H9 (cell line): ENCODE results near the gene TIMM10B. TPM values are rescaled to one million over a fixed set of nuclear protein-coding genes. Genes with fewer than 3 reads are reported as not detected.

Experiments used
- DNase-seq: peaks from one replicate; pipeline ENCODE4 v3.0.0-alpha.2; 2017
- H2AFZ ChIP-seq: one replicate; pipeline ENCODE4 v1.6.1; 2013; ENCODE audit warnings: mild to moderate bottlenecking, low read length, control low read depth, moderate library complexity
- H2AK5ac ChIP-seq: 2 replicates; pipeline ENCODE4 v1.6.1; 2013; ENCODE audit warnings: low read length, control low read depth, mixed read lengths; ENCODE audit not compliant: insufficient read length
- H2BK120ac ChIP-seq: one replicate; pipeline ENCODE4 v1.6.1; 2013; ENCODE audit warnings: low read depth, mild to moderate bottlenecking, low read length, control low read depth, inconsistent platforms; ENCODE audit not compliant: poor library complexity, severe bottlenecking
- H2BK12ac ChIP-seq: 2 replicates; pipeline ENCODE4 v1.6.1; 2013; ENCODE audit warnings: low read length, control low read depth, mixed read lengths, low read depth; ENCODE audit not compliant: insufficient read length
- H2BK15ac ChIP-seq: 2 replicates; pipeline ENCODE4 v1.6.1; 2013; ENCODE audit warnings: low read depth, low read length, control low read depth
- H2BK20ac ChIP-seq: one replicate; pipeline ENCODE4 v1.6.1; 2013; ENCODE audit warnings: low read depth, mild to moderate bottlenecking, low read length, control low read depth, inconsistent platforms; ENCODE audit not compliant: poor library complexity, severe bottlenecking
- H2BK5ac ChIP-seq: 2 replicates; pipeline ENCODE4 v1.6.1; 2013; ENCODE audit warnings: low read length, control low read depth, mixed read lengths; ENCODE audit not compliant: insufficient read length
- H3K14ac ChIP-seq: 2 replicates; pipeline ENCODE4 v1.6.1; 2013; ENCODE audit warnings: low read length, control low read depth; ENCODE audit not compliant: insufficient read depth
- H3K18ac ChIP-seq: 2 replicates; pipeline ENCODE4 v1.6.1; 2013; ENCODE audit warnings: low read depth, mild to moderate bottlenecking, mixed read lengths, low read length, control low read depth; ENCODE audit not compliant: insufficient read length
- H3K23ac ChIP-seq: 2 replicates; pipeline ENCODE4 v1.6.1; 2013; ENCODE audit warnings: low read length, control low read depth, mixed read lengths, low read depth; ENCODE audit not compliant: insufficient read length
- H3K23me2 ChIP-seq: 2 replicates; pipeline ENCODE4 v1.6.1; 2013; ENCODE audit warnings: low read depth, mild to moderate bottlenecking, mixed read lengths, low read length, control low read depth; ENCODE audit not compliant: insufficient read length, poor library complexity, severe bottlenecking
- H3K27ac ChIP-seq: 2 replicates; pipeline ENCODE4 v1.5.1; 2013; ENCODE audit warnings: low read length, control low read depth, mixed read lengths, low read depth; ENCODE audit not compliant: insufficient read length
- H3K27me3 ChIP-seq: 2 replicates; pipeline ENCODE4 v1.6.1; 2013; ENCODE audit warnings: low read length, control low read depth, inconsistent platforms; ENCODE audit not compliant: insufficient read depth
- H3K4ac ChIP-seq: 2 replicates; pipeline ENCODE4 v1.6.1; 2013; ENCODE audit warnings: low read depth, mild to moderate bottlenecking, control low read depth, inconsistent platforms, low read length, moderate library complexity
- H3K4me1 ChIP-seq: 2 replicates; pipeline ENCODE4 v1.6.1; 2013; ENCODE audit warnings: low read length, control low read depth, inconsistent platforms; ENCODE audit not compliant: insufficient read depth
- H3K4me2 ChIP-seq: 2 replicates; pipeline ENCODE4 v1.6.1; 2013; ENCODE audit warnings: low read length, control low read depth, mixed read lengths; ENCODE audit not compliant: insufficient read length, insufficient read depth
- H3K56ac ChIP-seq: 2 replicates; pipeline ENCODE4 v1.6.1; 2013; ENCODE audit warnings: low read depth, mild to moderate bottlenecking, mixed read lengths, low read length, control low read depth; ENCODE audit not compliant: insufficient read length
- H3K79me1 ChIP-seq: 2 replicates; pipeline ENCODE4 v1.6.1; 2013; ENCODE audit warnings: low read depth, mild to moderate bottlenecking, moderate library complexity, low read length, control low read depth, inconsistent platforms; ENCODE audit not compliant: insufficient read depth, poor library complexity, severe bottlenecking
- H3K79me2 ChIP-seq: 2 replicates; pipeline ENCODE4 v1.6.1; 2013; ENCODE audit warnings: low read length, control low read depth, inconsistent platforms; ENCODE audit not compliant: insufficient read depth
- H3K9ac ChIP-seq: 2 replicates; pipeline ENCODE4 v1.6.1; 2013; ENCODE audit warnings: low read length, control low read depth, mixed read lengths; ENCODE audit not compliant: insufficient read length; ENCODE audit errors: extremely low read depth
- H3K9me3 ChIP-seq: one replicate; pipeline ENCODE4 v1.6.1; 2013; ENCODE audit warnings: low read depth, low read length, inconsistent platforms; ENCODE audit not compliant: control insufficient read depth
- H3T11ph ChIP-seq: one replicate; pipeline ENCODE4 v1.6.1; 2013; ENCODE audit warnings: mild to moderate bottlenecking, low read length, control low read depth, inconsistent platforms
- H4K20me1 ChIP-seq: one replicate; pipeline ENCODE4 v1.6.1; 2013; ENCODE audit not compliant: control insufficient read depth, insufficient read length, insufficient read depth
- H4K5ac ChIP-seq: 2 replicates; pipeline ENCODE4 v1.6.1; 2013; ENCODE audit warnings: low read depth, mild to moderate bottlenecking, mixed read lengths, low read length, control low read depth; ENCODE audit not compliant: insufficient read length
- H4K8ac ChIP-seq: replicated peaks from 2 replicates; pipeline ENCODE4 v1.6.1; 2013; ENCODE audit warnings: low read length, control low read depth, mixed read lengths, low read depth; ENCODE audit not compliant: insufficient read length
- H4K91ac ChIP-seq: 2 replicates; pipeline ENCODE4 v1.6.1; 2013; ENCODE audit warnings: low read depth, mild to moderate bottlenecking, moderate library complexity, mixed read lengths, low read length, control low read depth; ENCODE audit not compliant: insufficient read length
- H3K27ac Mint-ChIP-seq, 3 experiments: 2 replicates in 2 of 3; 3 replicates in 1 of 3; pipeline ENCODE4 v1.8.0; 2020 to 2021; ENCODE audit warnings: mixed read lengths in 3 of 3, mild to moderate bottlenecking in 1 of 3, moderate library complexity in 1 of 3
- H3K27me3 Mint-ChIP-seq: 2 replicates; pipeline ENCODE4 v1.8.0; 2021; ENCODE audit warnings: low read depth, mild to moderate bottlenecking, moderate library complexity, mixed read lengths
- H3K36me3 Mint-ChIP-seq, 3 experiments: 2 replicates in 2 of 3; 3 replicates in 1 of 3; pipeline ENCODE4 v1.8.0; 2020 to 2021; ENCODE audit warnings: low read depth in 3 of 3, mixed read lengths in 3 of 3; ENCODE audit not compliant: insufficient read depth in 1 of 3
- H3K4me1 Mint-ChIP-seq, 2 experiments: 2 replicates each; pipeline ENCODE4 v1.8.0; 2020; ENCODE audit warnings: mixed read lengths in 2 of 2
- H3K4me3 Mint-ChIP-seq, 2 experiments: 2 replicates in 1 of 2; 3 replicates in 1 of 2; pipeline ENCODE4 v1.8.0; 2020 to 2021; ENCODE audit warnings: mild to moderate bottlenecking in 2 of 2, mixed read lengths in 2 of 2, moderate library complexity in 1 of 2
- H3K9me3 Mint-ChIP-seq, 2 experiments: 2 replicates in 1 of 2; 3 replicates in 1 of 2; pipeline ENCODE4 v1.8.0; 2020; ENCODE audit warnings: mild to moderate bottlenecking in 2 of 2, mixed read lengths in 2 of 2, moderate library complexity in 1 of 2
- CTCF ChIP-seq: fragments of 200-600 bp; sonication (generic); conservative IDR thresholded peaks from 3 replicates; pipeline ENCODE4 v1.8.0; 2021; ENCODE audit warnings: antibody characterized with exemption, mild to moderate bottlenecking
- WGBS: extraction: QIAGEN DNeasy Blood & Tissue Kit; methylation state at CpG from one replicate; pipeline ENCODE4 v1.1.7; 2013; ENCODE audit warnings: missing lambda C conversion rate, low lambda C conversion rate, mixed read lengths; ENCODE audit not compliant: insufficient read length; ENCODE audit errors: extremely low coverage; 5-methylcytosine and 5-hydroxymethylcytosine counted together
- total RNA-seq: library from RNA; stranded (reverse); gene quantifications from 2 replicates; pipeline ENCODE4 v1.2.1, GENCODE V29; 2021

Gene TIMM10B
- total RNA-seq, 1 experiment from 2014 or later: 49.9 TPM

- H3K79me1 ChIP-seq: peaks cover 10% of the 10 kb centered on the region
- no peak overlapping the region for H2BK20ac ChIP-seq
- no peaks in the 10 kb centered on the region for H3K4me1 ChIP-seq
- H3K4me1 Mint-ChIP-seq: peaks cover 3 to 4% of the 10 kb centered on the region in 2 experiments; a peak in 3 of 4 replicates
- no peak overlapping the region for H3K9ac ChIP-seq
- H3K27ac ChIP-seq: no peak overlapping the region
- no peak overlapping the region for H3K4me3 Mint-ChIP-seq
- peaks cover 5% of the 10 kb centered on the region; the same call in 1 of the 2 replicates for H3K79me2 ChIP-seq
- no peak overlapping the region for H3K56ac ChIP-seq
- DNase-seq: no peak
- no peak overlapping the region for H2AK5ac ChIP-seq
- no peak overlapping the region for H3K4me2 ChIP-seq
- H3K23me2 ChIP-seq: peaks cover 2% of the 10 kb centered on the region
- no peak overlapping the region for H2AFZ ChIP-seq
- H3K27ac Mint-ChIP-seq: no peak overlapping the region
- WGBS: no CpG with 5 or more reads among the region's 1 CpG
- no peak overlapping the region for H2BK120ac ChIP-seq
- H4K20me1 ChIP-seq: no peaks in the 10 kb centered on the region
- no peak overlapping the region for H3K14ac ChIP-seq
- no peak for TF ChIP-seq CTCF
- H4K8ac ChIP-seq: no peak overlapping the region
- no peak overlapping the region for H3K18ac ChIP-seq
- no peak overlapping the region for H4K91ac ChIP-seq
- H3K9me3 ChIP-seq: no peaks in the 10 kb centered on the region
- H3K4ac ChIP-seq: no peak overlapping the region
- H3K9me3 Mint-ChIP-seq: no peaks in the 10 kb centered on the region
- no peak overlapping the region for H2BK12ac ChIP-seq
- H4K5ac ChIP-seq: no peak overlapping the region
- H3K36me3 Mint-ChIP-seq: peaks cover 14 to 15% (median 15%) of the 10 kb centered on the region in 3 experiments; a peak in 6 of 7 replicates
- no peak overlapping the region for H3T11ph ChIP-seq
- no peak overlapping the region for H2BK15ac ChIP-seq
- H2BK5ac ChIP-seq: no peak overlapping the region
- H3K27me3 ChIP-seq: no peaks in the 10 kb centered on the region
- H3K27me3 Mint-ChIP-seq: no peaks in the 10 kb centered on the region
- no peak overlapping the region for H3K23ac ChIP-seq
Observed at GRCh38 chr11:6486938-6487337, 5.6 kb downstream of the TIMM10B start.
